ENCODE measurements around the gene SIRT5.

Gene SIRT5

GRCh38 chr6:13566500-13566899 lies 7.9 kb upstream of the SIRT5 start:
- H3K4me3 ChIP-seq (ENCODE audit: control insufficient read depth, low read depth, low read length): no peak overlapping the region
- TF ChIP-seq, protein P1, sequence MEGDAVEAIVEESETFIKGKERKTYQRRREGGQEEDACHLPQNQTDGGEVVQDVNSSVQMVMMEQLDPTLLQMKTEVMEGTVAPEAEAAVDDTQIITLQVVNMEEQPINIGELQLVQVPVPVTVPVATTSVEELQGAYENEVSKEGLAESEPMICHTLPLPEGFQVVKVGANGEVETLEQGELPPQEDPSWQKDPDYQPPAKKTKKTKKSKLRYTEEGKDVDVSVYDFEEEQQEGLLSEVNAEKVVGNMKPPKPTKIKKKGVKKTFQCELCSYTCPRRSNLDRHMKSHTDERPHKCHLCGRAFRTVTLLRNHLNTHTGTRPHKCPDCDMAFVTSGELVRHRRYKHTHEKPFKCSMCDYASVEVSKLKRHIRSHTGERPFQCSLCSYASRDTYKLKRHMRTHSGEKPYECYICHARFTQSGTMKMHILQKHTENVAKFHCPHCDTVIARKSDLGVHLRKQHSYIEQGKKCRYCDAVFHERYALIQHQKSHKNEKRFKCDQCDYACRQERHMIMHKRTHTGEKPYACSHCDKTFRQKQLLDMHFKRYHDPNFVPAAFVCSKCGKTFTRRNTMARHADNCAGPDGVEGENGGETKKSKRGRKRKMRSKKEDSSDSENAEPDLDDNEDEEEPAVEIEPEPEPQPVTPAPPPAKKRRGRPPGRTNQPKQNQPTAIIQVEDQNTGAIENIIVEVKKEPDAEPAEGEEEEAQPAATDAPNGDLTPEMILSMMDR (conservative IDR thresholded peaks at IDR 0.05; ENCODE audit: control insufficient read depth, insufficient read depth, low read depth, low read length): no peak
- DNase-seq (ENCODE audit: low read depth): no peak

GRCh38 chr6:13568970-13569369 lies 5.4 kb upstream of the SIRT5 start:
- no peak overlapping the region for H3K4me3 ChIP-seq (ENCODE audit: control insufficient read depth, low read depth, low read length)
- no peak for DNase-seq (ENCODE audit: low read depth)
- TF ChIP-seq, protein P1 (conservative IDR thresholded peaks at IDR 0.05; ENCODE audit: control insufficient read depth, insufficient read depth, low read depth, low read length): no peak

DNA sequence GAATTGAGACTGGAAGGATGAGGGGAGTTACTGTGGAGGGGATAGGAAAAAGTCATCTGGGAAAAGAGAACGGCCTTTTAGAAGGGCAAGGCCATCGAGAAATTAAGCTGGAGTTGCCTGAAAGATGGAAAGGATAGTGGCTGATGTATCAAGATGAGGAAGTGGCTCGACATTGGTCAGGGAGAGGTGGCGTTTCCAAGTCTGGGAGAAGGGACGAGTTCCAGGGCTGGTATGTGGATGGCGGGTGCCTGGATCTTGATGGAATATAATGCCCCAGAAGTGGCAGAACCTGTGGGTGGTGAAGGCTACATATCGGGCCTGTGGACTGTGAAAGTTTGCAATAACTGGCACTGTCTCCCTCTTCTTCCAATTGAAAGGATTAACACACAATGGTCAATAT lies 2.2 kb upstream of the SIRT5 start:
- H3K4me3 ChIP-seq (ENCODE audit: control insufficient read depth, low read depth, low read length): no peak overlapping the region
- DNase-seq (ENCODE audit: low read depth): no peak
- TF ChIP-seq, protein P1 (conservative IDR thresholded peaks at IDR 0.05; ENCODE audit: control insufficient read depth, insufficient read depth, low read depth, low read length): no peak

- DNase-seq (ENCODE audit: low read depth): no peak
- TF ChIP-seq, protein P1 (conservative IDR thresholded peaks at IDR 0.05; ENCODE audit: control insufficient read depth, insufficient read depth, low read depth, low read length): no peak
- peak overlapping the region; percentile 82 for H3K4me3 ChIP-seq (ENCODE audit: control insufficient read depth, low read depth, low read length)
Observed at GRCh38 chr6:13572951-13573654, 1.3 kb upstream of the SIRT5 start.

DNA sequence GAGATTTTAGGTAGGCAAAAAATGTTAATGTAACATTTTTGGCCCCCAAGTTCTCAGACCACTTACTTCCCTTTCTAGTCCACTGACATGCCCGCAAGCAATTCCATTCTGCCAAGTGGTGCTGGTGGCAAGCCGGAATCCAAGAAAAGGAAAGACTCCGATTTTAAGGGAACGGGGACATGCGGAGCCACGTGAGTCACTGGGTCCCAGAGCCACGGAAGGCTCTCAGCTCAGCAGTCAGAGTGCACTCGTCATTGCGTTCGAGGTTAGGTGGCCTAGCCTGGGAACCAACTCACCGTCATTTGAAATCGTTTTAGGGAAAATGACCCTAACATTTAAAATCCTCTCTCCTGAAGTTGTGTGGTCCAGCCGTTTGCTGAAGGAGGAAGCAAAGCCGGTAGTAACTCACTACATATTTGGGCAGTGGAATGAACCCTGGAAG lies 711 bp upstream of the SIRT5 start:
- TF ChIP-seq, protein P1 (conservative IDR thresholded peaks at IDR 0.05; ENCODE audit: control insufficient read depth, insufficient read depth, low read depth, low read length): no peak
- H3K4me3 ChIP-seq (ENCODE audit: control insufficient read depth, low read depth, low read length): peak overlapping the region; percentile 82
- peak; percentile 65 for DNase-seq (ENCODE audit: low read depth)

DNA sequence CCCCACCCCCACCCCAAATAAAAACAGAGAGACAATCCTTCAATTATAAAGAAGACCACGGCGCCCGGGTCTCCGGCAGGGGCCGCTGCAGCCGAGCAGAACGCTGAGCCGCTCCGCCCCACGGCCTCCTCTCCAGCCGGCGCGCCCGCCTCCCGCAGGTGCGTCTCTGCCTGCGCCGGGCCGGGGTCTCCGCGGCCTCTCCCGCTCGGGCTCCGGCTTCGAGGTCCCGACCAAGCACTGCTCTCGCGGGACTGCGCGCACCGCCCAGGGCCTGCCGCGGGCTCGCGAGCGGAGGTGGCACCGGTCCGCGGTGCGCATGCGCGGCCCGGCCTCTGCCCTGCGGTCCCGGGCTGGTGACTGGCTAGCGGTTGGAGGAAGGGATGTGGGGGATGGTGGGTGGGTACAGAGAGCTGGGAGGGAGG lies 241 bp upstream of the SIRT5 start:
- H3K4me3 ChIP-seq (ENCODE audit: control insufficient read depth, low read depth, low read length): peak overlapping the region; percentile 82
- DNase-seq (ENCODE audit: low read depth): peak; percentile 86
- TF ChIP-seq, protein P1 (conservative IDR thresholded peaks at IDR 0.05; ENCODE audit: control insufficient read depth, insufficient read depth, low read depth, low read length): peak; percentile 32

Measured in fibroblast of mammary gland (primary cell).